Left ventricle myocardium superior (tissue), 1 donor: Measurements from ENCODE around the gene ZNF780A. TPM values are rescaled to one million over a fixed set of nuclear protein-coding genes. Genes with fewer than 3 reads are reported as not detected.
"Not testable (repeated sequence)": the region's sequence is repeated elsewhere in the genome, so short reads cannot be mapped to it uniquely, and the experiment has no call there.

Experiments used
- ATAC-seq: fragments of 200-7000 bp; cut with Tn5 transposase; one replicate; pipeline ENCODE4 v1.9.1; 2020; ENCODE audit warnings: mild to moderate bottlenecking, moderate library complexity
- DNase-seq: peaks from one replicate; pipeline ENCODE4 v3.0.0-alpha.2; 2020
- intact Hi-C: fragments of 100-400 bp; cut with micrococcal nuclease; formaldehyde crosslinking; loops from one replicate; pipeline ENCODE4 v1.11.0; 2022
- total RNA-seq: library from RNA; stranded (reverse); fragmentation: NEBNext Ultra II Directional; extraction: Animal tissue kit (Norgen Biotek cat#: 25700); gene quantifications from one replicate; pipeline ENCODE4 v1.2.1, GENCODE V29; 2021
- donor health status: DM: no; HTN: yes; CAD: no; lungs with severe emphysema.

ZNF780A gene
- total RNA-seq, 1 donor from 2014 or later = 9.6 TPM

GRCh38 chr19:40089462-40089861, 1.3 kb downstream of the ZNF780A start:
- ATAC-seq (peak; percentile 25), DNase-seq (no peak)
- intact Hi-C loops = no loop called here

DNA sequence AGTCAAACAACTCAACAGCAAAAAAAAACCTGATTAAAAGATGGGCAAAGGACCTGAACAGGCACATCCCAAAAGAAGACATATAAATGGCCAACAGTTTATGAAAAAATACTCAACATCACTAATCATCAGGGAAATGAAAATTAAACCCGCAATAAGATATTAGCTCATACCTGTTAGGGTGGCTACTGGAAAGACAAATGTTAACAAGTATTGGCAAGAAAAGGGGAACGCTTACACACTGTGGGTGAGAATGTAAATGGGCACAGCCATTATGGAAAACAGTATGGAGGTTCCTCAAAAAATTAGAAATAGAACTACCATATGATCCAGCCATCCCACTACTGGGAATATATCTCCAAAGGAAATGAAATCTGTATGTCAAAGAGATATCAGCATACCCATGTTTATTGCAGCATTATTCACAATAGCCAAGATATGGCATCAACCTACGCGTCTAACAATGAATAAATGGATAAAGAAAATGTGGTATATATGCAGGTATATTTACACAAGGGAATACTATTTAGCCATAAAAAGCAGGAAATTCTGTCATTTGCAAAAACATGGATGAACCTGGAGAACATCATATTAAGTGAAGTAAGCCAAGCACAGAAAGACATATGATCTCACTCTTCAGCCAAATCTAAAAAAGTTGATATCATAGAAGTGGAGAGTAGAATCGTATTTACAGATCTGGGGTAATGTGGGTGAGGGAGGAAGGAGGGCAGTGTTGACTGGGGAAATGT, 2.3 kb downstream of the ZNF780A start:
- DNase-seq (no peak), ATAC-seq (no peak)
- intact Hi-C loops = no loop called here

- ATAC-seq (no peak), DNase-seq (no peak)
- intact Hi-C loops = no loop called here
Observed at GRCh38 chr19:40084948-40085347, 5.8 kb downstream of the ZNF780A start.

DNA sequence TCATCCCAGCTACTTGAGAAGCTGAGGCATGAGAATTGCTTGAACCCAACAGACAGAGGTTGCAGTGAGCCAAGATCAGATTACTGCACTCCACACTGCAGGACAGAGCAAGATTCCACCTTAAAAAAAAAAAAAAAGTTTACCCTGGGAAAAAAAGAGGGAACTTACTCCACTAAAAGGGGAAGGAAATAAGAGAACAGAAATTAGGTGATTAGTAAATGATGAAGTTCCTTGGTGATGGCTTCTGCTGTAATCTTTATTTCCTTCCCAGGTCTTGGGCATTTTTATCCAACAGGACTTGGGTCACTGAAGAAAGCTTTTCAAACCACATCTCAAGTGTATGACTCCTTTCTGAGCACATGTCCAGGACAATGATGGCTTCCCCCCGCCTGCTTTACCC, 9.3 kb downstream of the ZNF780A start:
- ATAC-seq (no peak), DNase-seq (no peak)
- intact Hi-C loops = no loop called here

DNA sequence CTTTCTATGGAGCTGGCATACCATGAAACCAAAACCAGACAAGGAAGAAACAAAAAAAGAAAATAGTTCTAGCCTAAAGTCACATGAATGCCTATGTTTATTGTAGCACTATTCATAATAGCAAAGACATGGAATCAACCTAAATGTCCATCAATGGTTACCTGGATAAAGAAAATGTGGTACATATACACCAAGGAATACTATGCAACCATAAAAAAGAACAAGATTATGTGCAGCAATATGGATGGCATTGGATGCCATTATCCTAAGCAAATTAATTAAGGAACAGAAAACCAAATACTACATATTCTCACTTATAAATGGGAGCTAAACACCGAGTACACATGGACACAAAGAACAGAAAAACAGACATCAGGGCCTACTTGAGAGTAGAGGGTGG, 10.5 kb downstream of the ZNF780A start:
- ATAC-seq (no peak), DNase-seq (no peak)
- intact Hi-C loops = no loop called here

DNA sequence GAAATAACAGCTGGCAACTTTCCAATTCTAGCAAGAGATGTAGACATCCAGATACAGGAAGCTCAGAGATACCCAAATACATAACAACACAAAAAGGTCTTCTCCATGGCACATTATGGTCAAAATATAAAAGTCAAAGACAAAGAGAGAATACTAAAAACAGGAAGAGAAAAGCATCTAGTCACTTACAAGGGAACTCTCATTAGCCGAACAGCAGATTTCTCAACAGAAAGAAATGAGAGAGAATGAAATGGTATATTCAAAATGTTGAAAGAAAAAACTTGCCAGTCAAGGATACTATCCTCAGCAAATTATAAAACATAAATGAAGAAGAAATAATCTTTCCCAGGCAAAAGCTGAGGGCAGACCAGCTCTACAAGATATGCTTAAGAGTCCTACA, 12.4 kb downstream of the ZNF780A start:
- no peak for ATAC-seq
- no peak for DNase-seq
- intact Hi-C loops = no loop called here

GRCh38 chr19:40070058-40070457, 20.7 kb downstream of the ZNF780A start:
- intact Hi-C loops = no loop called here
- ATAC-seq (no peak), DNase-seq (no peak)

DNA sequence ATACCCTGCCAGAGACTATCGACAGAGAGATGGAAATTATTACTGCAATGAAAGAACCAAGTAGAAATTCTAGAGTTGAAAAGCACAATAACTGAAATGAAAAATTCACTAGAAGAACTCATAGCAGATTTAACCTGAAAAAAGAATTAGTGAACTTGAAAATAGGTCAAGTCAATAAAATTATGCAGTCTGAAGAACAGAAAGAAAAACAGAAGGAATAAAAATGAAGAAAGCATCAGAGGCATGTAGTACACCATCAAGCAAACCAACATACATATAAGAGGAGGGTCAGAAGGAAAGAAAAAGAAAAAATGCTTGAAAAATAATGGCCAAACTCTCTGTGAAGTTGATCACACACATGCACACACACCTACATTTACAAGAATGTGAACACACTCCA, 31.1 kb downstream of the ZNF780A start:
- no peak for DNase-seq
- ATAC-seq = no peak

DNA sequence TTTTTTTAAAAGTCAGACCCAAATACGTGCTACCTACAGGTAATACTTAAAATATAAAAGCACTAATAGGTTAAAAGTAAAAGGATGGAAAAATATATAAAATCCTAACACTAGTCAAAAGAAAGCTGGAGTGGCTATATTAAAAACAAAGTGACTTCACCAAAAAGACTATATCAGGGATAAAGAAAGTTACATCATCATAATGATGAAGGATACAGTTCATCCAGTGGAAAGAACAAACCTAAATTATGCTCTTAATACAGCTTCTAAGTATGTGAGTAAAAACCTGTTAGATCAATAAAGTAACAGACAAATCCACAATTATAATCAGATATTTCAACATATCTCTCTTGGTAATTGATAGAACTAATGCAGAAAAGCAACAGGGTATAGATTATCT, 33.6 kb downstream of the ZNF780A start:
- no peak for ATAC-seq
- DNase-seq = no peak
- intact Hi-C loops = no loop called here

More for the DNA sequence above, 31.1 kb downstream of the ZNF780A start:
- intact Hi-C loops = no loop called here

GRCh38 chr19:40056505-40056904, 34.2 kb downstream of the ZNF780A start:
- ATAC-seq (no peak), DNase-seq (no peak)
- intact Hi-C loops = no loop called here

DNA sequence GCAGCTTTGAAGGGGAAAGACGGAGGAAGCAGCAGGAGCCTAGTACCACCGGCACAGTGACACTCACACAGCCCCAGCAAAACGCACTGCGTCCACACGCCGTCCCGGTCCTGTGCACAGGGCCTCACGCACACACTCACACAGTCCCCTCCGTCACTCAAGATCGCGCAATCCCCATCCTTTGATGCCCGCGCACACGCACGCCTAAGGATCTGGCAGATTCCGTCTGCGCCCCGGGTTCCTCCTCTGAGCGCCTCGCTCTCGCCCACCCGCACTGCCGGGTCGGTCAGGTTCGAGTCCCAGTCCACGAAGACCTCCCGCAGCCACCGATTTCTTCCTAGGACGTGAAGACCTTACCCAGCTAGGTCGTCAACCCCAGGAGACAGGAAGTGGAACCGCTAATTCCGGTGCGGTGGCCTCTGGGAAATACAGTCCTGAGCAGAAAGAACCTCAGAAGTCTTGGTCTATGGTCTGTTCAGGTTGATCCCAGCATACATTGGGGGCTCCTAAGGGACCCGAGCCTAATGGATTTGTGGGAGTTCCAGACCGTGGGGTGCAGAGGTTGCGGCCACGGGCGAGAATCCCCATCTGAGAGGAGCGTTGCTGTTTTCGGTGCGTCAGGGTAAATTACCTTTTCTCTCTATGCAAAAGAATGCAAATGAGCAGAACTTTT, 34.8 kb downstream of the ZNF780A start, which contains the start of gene ZNF780B:
Gene ZNF780B, minus strand, starts transcription at position 400 of the 673 bp plus-strand sequence. CDS start 5,899 bp downstream, outside the sequence.
- intact Hi-C loops = no loop called here
- ATAC-seq = peak; percentile 98
- DNase-seq = peak; percentile 63

GRCh38 chr19:40055049-40055448, 35.7 kb downstream of the ZNF780A start:
- ATAC-seq = peak; percentile 54
- DNase-seq = no peak
- intact Hi-C loops = no loop called here

DNA sequence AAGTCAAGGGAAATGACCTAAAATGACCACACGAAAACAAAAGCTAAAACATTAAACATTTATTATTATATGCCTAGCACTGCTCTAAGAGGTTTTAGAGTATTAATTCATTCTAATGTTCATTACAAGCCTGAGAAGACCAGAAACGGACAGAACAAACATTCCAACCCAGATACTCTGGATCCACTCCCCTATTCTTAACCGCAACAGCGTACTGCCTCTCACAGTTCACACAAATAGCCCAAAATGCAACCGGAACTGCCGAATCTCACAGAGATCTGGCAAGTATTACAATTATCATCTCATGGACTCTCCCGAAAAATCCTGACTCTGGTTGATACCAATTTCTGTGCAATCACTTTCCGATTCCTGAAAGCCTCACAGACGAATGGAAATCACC, 36.1 kb downstream of the ZNF780A start:
- no peak for ATAC-seq
- intact Hi-C loops = no loop called here
- no peak for DNase-seq

DNA sequence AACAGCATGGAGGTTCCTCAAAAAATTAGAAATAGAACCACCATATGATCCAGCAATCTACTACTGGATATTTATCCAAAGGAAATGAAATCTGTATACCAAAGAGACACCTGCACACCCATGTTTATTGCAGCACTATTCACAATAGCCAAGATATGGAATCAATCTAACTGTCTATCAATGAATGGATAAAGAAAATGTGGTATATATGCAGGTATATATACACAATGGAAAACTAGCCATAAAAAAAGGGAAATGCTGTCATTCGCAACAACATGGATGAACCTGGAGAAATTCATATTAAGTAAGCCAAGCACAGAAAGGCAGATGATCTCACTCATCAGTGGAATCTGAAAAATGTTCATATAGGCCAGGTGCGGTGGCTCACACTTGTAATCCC, 37.3 kb downstream of the ZNF780A start:
- no peak for ATAC-seq
- no peak for DNase-seq

GRCh38 chr19:40041718-40042117, 49.0 kb downstream of the ZNF780A start:
- ATAC-seq, DNase-seq, intact Hi-C loops: not testable (repeated sequence)

More for the DNA sequence above, 37.3 kb downstream of the ZNF780A start:
- intact Hi-C loops = no loop called here

DNA sequence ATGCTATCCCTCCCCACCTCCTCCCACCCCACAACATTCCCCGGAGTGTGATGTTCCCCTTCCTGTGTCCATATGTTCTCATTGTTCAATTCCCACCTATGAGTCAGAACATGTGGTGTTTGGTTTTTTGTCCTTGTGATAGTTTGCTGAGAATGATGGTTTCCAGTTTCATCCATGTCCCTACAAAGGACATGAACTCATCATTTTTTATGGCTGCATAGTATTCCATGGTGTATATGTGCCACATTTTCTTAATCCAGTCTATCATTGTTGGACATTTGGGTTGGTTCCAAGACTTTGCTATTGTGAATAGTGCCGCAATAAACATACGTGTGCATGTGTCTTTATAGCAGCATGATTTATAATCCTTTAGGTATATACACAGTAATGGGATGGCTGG, 52.7 kb downstream of the ZNF780A start:
- intact Hi-C loops, DNase-seq, ATAC-seq: not testable (repeated sequence)

DNA sequence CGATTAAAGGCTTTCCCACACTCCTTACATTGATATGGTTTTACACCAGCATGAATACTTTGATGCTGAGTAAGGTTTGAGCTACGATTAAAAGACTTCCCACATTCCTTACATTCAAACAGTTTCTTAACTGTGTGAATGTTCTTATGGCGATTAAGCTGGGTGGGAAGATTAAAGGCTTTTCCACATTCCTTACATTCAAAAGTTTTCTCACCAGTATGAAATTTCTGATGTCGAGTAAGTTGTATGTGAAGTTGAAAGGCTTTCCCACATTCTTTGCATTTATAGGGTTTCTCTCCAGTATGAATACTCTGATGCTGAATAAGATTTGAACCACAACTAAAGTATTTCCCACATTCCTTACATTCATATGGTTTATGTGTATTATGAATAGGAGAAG, 54.7 kb downstream of the ZNF780A start:
- intact Hi-C loops = no loop called here
- ATAC-seq (no peak), DNase-seq (no peak)

DNA sequence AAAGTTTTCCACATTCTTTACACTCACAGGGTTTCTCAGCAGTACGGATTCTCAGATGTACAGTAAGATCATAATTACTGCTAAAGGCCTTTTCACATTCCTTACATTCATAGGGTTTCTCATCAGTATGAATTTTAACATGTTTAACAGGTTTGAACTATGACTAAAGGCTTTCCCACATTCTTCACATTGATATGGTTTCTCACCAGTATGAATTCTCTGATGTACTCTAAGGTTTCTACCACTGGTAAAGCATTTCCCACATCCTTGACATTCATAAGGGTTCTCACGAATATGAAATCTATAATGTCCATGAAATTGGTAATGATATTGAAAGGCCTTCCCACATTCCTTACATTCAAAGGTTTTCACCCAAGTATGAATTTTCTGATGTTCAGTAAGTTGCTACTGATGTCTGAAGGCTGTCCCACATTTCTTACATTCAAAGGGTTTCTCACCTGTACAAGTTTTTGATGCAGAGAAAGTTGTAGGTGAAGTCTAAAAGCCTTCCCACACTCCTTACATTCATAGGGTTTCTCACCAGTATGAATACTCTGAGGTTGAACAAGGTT, 56.7 kb downstream of the ZNF780A start:
- intact Hi-C loops = no loop called here
- DNase-seq (no peak), ATAC-seq (no peak)

DNA sequence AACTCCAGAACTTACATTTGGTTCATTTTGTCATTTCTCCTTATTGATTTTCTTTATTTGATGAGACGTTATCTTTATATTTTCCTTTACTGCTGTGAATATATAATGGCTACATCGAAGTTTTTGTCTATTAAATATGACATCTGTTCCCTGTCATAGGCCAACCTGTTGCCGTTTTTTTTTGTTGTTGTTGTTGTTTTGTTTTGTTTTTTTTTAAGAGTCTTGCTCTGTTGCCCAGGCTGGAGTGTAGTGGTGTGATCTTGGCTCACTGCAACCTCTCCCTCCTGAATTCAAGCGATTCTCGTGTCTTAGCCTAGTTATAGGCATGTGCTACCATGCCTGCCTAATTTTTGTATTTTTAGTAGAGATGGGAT, 64.2 kb downstream of the ZNF780A start:
- DNase-seq = no peak
- intact Hi-C loops = no loop called here
- ATAC-seq = no peak

DNA sequence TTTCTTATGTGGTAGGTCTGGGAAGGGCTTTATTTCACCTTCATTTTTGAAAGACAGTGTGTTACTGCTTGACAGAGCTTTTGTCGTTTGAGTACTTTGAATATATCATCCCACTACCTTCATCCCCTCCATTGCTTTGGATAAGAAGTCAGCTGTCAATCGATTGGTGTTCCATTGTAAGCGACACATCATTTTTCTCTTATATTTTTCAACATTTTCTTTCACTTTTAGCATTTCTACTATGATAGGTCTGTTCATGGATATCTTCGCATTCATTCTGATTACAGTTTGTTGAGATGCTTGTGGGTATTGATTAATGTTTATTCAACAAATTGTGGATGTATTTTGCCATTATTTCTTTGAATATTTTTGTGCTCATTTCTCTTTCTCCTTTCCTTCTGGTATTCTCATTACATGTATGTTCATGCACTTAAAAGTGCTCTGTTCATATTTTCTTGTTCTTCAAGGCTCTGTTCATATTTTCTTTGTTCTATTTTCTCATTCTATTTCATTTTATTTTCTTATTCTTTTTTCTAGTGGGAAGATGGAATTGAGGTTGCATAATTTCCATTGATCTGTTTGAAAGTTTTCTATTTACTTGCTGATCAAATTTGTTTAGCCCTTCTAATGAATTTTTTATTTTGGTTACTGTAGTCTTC, 64.7 kb downstream of the ZNF780A start:
- DNase-seq = no peak
- no peak for ATAC-seq
- intact Hi-C loops = no loop called here
